Ovary (tissue), 3 donors: Measurements from ENCODE around the gene GPR37.

Experiments
- CTCF ChIP-seq, 3 donors: fragments of 450-650 bp in 2 of 3; fragments of 200-600 bp in 1 of 3; IDR thresholded peaks; one replicate each; pipeline versions ENCODE4 v1.5.1 to v1.8.0; 2016 to 2022; ENCODE audit warnings: antibody characterized with exemption in 3 of 3, mild to moderate bottlenecking in 1 of 3
- POLR2A ChIP-seq: fragments of 450-650 bp; IDR thresholded peaks from one replicate; pipeline ENCODE4 v1.6.1; 2017; ENCODE audit warnings: antibody characterized with exemption, mild to moderate bottlenecking, moderate library complexity
- donor health status: DM: no; HTN: no; CAD: no.

GRCh38 chr7:124796771-124797170, 31.2 kb upstream of the GPR37 start:
- no peak for TF ChIP-seq CTCF (IDR thresholded peaks at IDR 0.05)
- TF ChIP-seq POLR2A, result no peak
